CD4-positive, CD25-positive, alpha-beta regulatory T cell (primary cell): Measurements from ENCODE around the gene MIPEP. TPM values are rescaled to one million over a fixed set of nuclear protein-coding genes. Genes with fewer than 3 reads are reported as not detected.

Experiments
- ATAC-seq, 2 donors: fragments of 150-1000 bp; cut with Tn5 transposase; one replicate each; pipeline ENCODE4 v1.10.0; 2021; ENCODE audit warnings: low read depth in 2 of 2, moderate number of reproducible peaks in 2 of 2, moderate library complexity in 1 of 2
- DNase-seq, 3 donors: peaks; one replicate each; pipeline versions ENCODE4 v3.0.0 to v3.0.0-alpha.2; 2012 to 2022; ENCODE audit warnings: mixed read lengths in 1 of 3
- H3K27ac ChIP-seq: one replicate; pipeline ENCODE4 v1.7.0; 2013; ENCODE audit warnings: mild to moderate bottlenecking, low read length; ENCODE audit not compliant: insufficient read depth, poor library complexity, severe bottlenecking
- H3K27me3 ChIP-seq: one replicate; pipeline ENCODE4 v1.7.0; 2013; ENCODE audit warnings: low read length; ENCODE audit not compliant: control insufficient read depth, insufficient read depth
- H3K36me3 ChIP-seq: one replicate; pipeline ENCODE4 v1.7.0; 2013; ENCODE audit warnings: mild to moderate bottlenecking, low read length, moderate library complexity; ENCODE audit not compliant: control insufficient read depth, insufficient read depth
- H3K4me1 ChIP-seq: 2 replicates; pipeline ENCODE4 v1.7.0; 2013; ENCODE audit warnings: mild to moderate bottlenecking, low read length; ENCODE audit not compliant: insufficient read depth, control insufficient read depth, poor library complexity, severe bottlenecking
- H3K4me3 ChIP-seq: one replicate; pipeline ENCODE4 v1.7.0; 2013; ENCODE audit warnings: low read depth, mild to moderate bottlenecking, low read length, moderate library complexity
- H3K9me3 ChIP-seq, 2 experiments: 1 replicate in 1 of 2; 2 replicates in 1 of 2; pipeline ENCODE4 v1.7.0; 2013; ENCODE audit warnings: low read length in 2 of 2, mild to moderate bottlenecking in 1 of 2, moderate library complexity in 1 of 2; ENCODE audit not compliant: control insufficient read depth in 2 of 2
- H3K27ac Mint-ChIP-seq, 3 donors: one replicate each; pipeline ENCODE4 v1.8.0; 2020 to 2022; ENCODE audit warnings: mild to moderate bottlenecking in 3 of 3, mixed read lengths in 3 of 3, moderate library complexity in 2 of 3
- H3K27me3 Mint-ChIP-seq: one replicate; pipeline ENCODE4 v1.8.0; 2022; ENCODE audit warnings: mild to moderate bottlenecking, mixed read lengths
- H3K36me3 Mint-ChIP-seq: one replicate; pipeline ENCODE4 v1.8.0; 2020; ENCODE audit warnings: mixed read lengths
- H3K4me1 Mint-ChIP-seq, 4 donors: one replicate each; pipeline ENCODE4 v1.8.0; 2020 to 2022; ENCODE audit warnings: mixed read lengths in 4 of 4, mild to moderate bottlenecking in 1 of 4
- H3K4me3 Mint-ChIP-seq, 4 donors: one replicate each; pipeline ENCODE4 v1.8.0; 2020 to 2022; ENCODE audit warnings: mild to moderate bottlenecking in 4 of 4, mixed read lengths in 4 of 4, moderate library complexity in 3 of 4
- H3K9me3 Mint-ChIP-seq, 7 donors: one replicate each; pipeline ENCODE4 v1.8.0; 2020 to 2022; ENCODE audit warnings: mixed read lengths in 7 of 7, mild to moderate bottlenecking in 3 of 7, moderate library complexity in 2 of 7
- polyA plus RNA-seq, 4 donors: library from polyadenylated mRNA; unstranded; fragments of 300-500 nt; fragmentation: Illumina TruSeq; gene quantifications; one replicate each; pipeline ENCODE4 v1.2.3, GENCODE V29; 2021
- total RNA-seq: library from RNA; stranded (reverse); gene quantifications from one replicate; pipeline ENCODE4 v1.2.3, GENCODE V29; 2022

The MIPEP gene
- total and polyA plus RNA-seq, 5 donors from 2014 or later: 4.9 to 22.0 (median 19.3) TPM

DNA sequence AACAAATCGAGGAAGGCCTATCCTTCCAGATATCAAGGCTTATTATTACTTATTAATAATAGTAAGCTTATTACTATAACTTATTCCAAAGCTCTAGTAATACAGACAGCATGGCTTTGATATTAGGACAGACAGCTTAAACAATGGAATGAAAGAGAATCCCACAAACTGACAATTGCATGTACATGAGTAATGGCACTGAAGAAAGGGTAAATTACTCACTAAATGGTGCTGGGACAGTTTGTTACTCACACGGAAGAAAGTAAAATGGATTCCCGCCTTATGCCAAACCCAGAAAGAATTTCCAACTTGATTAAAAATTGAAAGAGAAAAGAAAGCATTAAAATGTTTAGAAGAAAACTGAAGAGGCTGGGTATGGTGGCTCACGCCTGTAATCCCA, 60.3 kb downstream of the MIPEP start:
- Histone ChIP-seq H3K27me3 (no peaks in the 10 kb centered on the region), H3K36me3 (peaks cover 8% of the 10 kb centered on the region), H3K4me3 (no peak overlapping the region), H3K4me1 (no peaks in the 10 kb centered on the region), H3K27ac (no peak overlapping the region), H3K9me3 (peaks cover 6% of the 10 kb centered on the region in 2 experiments)
- peaks cover 0 to 7% (median 0%) of the 10 kb centered on the region in 7 donors for H3K9me3 Mint-ChIP-seq
- no peak for DNase-seq
- no peak for ATAC-seq
- no peak overlapping the region for H3K27ac Mint-ChIP-seq
- no peak overlapping the region for H3K4me3 Mint-ChIP-seq
- no peaks in the 10 kb centered on the region for H3K27me3 Mint-ChIP-seq
- H3K36me3 Mint-ChIP-seq: peaks cover 36% of the 10 kb centered on the region
- H3K4me1 Mint-ChIP-seq: peaks cover 0 to 5% (median 3%) of the 10 kb centered on the region in 4 donors

DNA sequence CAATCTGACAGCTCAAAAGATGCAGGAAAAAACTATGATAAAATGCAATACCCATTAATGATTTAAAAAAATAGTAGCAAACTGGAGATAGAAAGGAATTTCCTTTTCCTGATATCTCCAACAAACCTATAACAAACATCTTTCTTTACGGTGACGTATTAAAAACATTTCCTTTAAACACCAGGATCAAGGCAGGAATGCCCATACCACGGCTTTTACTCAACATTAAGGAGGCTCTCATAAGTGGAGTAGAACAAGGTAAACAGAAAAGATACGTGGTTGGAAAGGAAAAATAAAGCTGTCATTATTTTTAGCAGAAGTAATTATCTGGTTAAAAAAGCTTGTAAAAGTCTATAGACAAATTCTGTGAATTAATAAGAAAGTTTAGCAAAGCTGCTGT, 61.1 kb downstream of the MIPEP start:
- ATAC-seq (no peak), DNase-seq (no peak)
- Histone ChIP-seq H3K9me3 (peaks cover 6% of the 10 kb centered on the region in 2 experiments), H3K4me1 (no peaks in the 10 kb centered on the region), H3K4me3 (no peak overlapping the region), H3K36me3 (peaks cover 8% of the 10 kb centered on the region), H3K27ac (no peak overlapping the region), H3K27me3 (no peaks in the 10 kb centered on the region)
- H3K9me3 Mint-ChIP-seq: peaks cover 0 to 7% (median 0%) of the 10 kb centered on the region in 7 donors
- H3K4me1 Mint-ChIP-seq: peaks cover 0 to 3% (median 1%) of the 10 kb centered on the region in 4 donors
- no peak overlapping the region for H3K4me3 Mint-ChIP-seq
- H3K36me3 Mint-ChIP-seq: peaks cover 42% of the 10 kb centered on the region
- H3K27me3 Mint-ChIP-seq: no peaks in the 10 kb centered on the region
- H3K27ac Mint-ChIP-seq: no peak overlapping the region

DNA sequence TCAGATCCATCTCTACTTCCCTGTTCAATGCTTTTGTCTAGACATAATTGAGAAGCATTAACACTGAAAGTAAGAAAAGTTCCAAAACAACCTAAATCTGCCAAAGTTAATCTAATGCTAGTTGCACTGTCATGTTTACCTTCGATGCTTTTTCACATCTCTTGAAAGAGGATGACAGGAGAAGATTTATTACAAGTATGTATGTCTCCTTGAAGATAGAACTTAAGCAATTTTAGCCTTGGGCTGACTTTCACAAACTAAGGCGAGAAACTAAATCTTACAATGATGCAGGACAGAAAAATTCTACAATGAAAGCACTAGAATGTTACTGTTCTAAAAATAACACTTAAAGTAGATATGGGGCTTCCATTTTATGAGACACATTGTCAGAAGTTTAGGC, 64.0 kb downstream of the MIPEP start:
- no peak overlapping the region for H3K4me3 Mint-ChIP-seq
- no peak for ATAC-seq
- H3K4me1 Mint-ChIP-seq: peaks cover 0 to 3% (median 0%) of the 10 kb centered on the region in 4 donors
- peaks cover 5% of the 10 kb centered on the region for H3K36me3 ChIP-seq
- H3K4me1 ChIP-seq: no peaks in the 10 kb centered on the region
- peaks cover 0 to 7% (median 0%) of the 10 kb centered on the region in 7 donors for H3K9me3 Mint-ChIP-seq
- no peak overlapping the region for H3K27ac ChIP-seq
- no peak overlapping the region for H3K27ac Mint-ChIP-seq
- H3K27me3 Mint-ChIP-seq: no peaks in the 10 kb centered on the region
- no peak overlapping the region for H3K4me3 ChIP-seq
- peaks cover 6% of the 10 kb centered on the region in 2 experiments for H3K9me3 ChIP-seq
- H3K27me3 ChIP-seq: no peaks in the 10 kb centered on the region
- DNase-seq: no peak
- H3K36me3 Mint-ChIP-seq: peaks cover 52% of the 10 kb centered on the region

DNA sequence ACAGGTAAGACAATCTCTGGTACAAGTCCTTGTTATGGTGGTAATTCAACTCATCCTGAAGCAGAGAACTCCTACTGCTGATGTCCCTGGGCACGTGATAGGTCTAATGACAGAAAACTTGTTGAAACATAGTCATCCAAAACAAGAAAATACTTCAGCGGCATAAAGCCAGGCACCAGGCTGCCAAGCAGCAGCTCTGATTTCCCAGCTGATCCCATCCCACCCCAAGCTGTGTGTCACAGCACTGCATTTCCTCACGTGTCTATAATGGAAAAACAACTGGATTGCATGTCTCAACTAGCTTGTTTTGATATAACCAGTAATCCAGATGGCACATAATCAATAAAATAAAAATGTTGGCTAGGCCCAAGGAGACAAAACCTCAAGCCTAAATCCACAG, 64.8 kb downstream of the MIPEP start:
- DNase-seq (no peak), ATAC-seq (no peak)
- Mint-ChIP-seq H3K36me3 (peaks cover 55% of the 10 kb centered on the region), H3K4me1 (peaks cover 0 to 3% (median 0%) of the 10 kb centered on the region in 4 donors), H3K27me3 (no peaks in the 10 kb centered on the region), H3K27ac (no peak overlapping the region), H3K4me3 (no peak overlapping the region), H3K9me3 (peaks cover 0 to 7% (median 0%) of the 10 kb centered on the region in 7 donors)
- Histone ChIP-seq H3K9me3 (peaks cover 6% of the 10 kb centered on the region in 2 experiments), H3K27me3 (no peaks in the 10 kb centered on the region), H3K27ac (no peak overlapping the region), H3K36me3 (peaks cover 5% of the 10 kb centered on the region), H3K4me3 (no peak overlapping the region), H3K4me1 (no peaks in the 10 kb centered on the region)

DNA sequence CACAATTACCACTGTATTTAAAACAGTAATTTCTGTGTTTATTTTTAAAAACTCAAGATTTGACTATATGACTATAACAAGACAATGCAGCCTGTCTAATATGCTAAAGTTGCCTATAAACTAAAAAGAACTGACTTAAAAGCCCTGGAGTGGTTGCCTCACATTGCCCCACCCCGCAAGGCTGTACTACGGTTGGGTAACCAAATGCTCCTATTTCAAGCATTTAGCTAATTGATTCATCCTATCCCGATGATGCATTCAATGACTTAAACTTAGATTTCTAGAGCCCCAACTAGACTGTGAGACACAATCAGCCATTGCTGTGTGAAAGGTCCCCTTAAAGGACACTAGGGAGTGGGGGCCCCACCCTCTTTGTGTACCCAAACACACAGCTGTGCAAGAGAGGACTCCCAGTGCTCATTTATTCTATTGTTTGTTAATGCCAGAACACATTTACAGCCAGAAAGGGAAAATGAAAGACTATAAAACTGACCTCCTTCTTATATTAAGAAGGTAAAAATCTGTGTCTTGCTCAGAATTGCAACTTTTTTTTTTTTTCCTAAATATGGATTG, 66.9 kb downstream of the MIPEP start:
- peaks cover 58% of the 10 kb centered on the region for H3K36me3 Mint-ChIP-seq
- Histone ChIP-seq H3K36me3 (peaks cover 5% of the 10 kb centered on the region), H3K27ac (no peak overlapping the region), H3K4me3 (no peak overlapping the region), H3K9me3 (peaks cover 6% of the 10 kb centered on the region in 2 experiments), H3K27me3 (no peaks in the 10 kb centered on the region), H3K4me1 (peaks cover 9% of the 10 kb centered on the region)
- ATAC-seq (no peak), DNase-seq (no peak)
- H3K4me1 Mint-ChIP-seq: peaks cover 0 to 8% (median 5%) of the 10 kb centered on the region in 4 donors
- no peak overlapping the region for H3K27ac Mint-ChIP-seq
- peaks cover 0 to 7% (median 0%) of the 10 kb centered on the region in 7 donors for H3K9me3 Mint-ChIP-seq
- H3K27me3 Mint-ChIP-seq: no peaks in the 10 kb centered on the region
- no peak overlapping the region for H3K4me3 Mint-ChIP-seq

DNA sequence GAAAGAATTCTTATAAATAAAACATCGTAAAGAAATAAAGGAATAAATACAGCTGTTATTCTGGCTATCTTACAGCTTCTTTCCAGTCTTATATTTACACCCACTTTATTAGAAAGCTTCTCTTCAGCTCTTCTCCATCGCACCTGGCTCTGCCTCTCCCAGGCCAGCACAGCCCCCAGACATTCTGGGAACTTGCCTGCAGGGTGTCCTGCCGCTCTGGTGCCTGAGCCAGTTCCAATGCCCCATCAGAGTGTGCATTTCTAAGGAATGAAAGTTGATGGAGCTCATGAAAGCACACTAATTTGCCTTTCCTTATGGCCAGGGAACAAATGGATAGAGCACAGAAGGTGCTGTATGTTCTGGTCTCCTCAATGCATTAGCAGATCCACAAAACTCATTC, 68.7 kb downstream of the MIPEP start:
- Histone ChIP-seq H3K9me3 (peaks cover 6% of the 10 kb centered on the region in 2 experiments), H3K27me3 (no peaks in the 10 kb centered on the region), H3K27ac (no peak overlapping the region), H3K4me3 (no peak overlapping the region), H3K36me3 (peaks cover 5% of the 10 kb centered on the region), H3K4me1 (peaks cover 9% of the 10 kb centered on the region)
- Mint-ChIP-seq H3K36me3 (peaks cover 45% of the 10 kb centered on the region), H3K4me3 (no peak overlapping the region), H3K27me3 (no peaks in the 10 kb centered on the region), H3K9me3 (peaks cover 0 to 7% (median 0%) of the 10 kb centered on the region in 7 donors), H3K4me1 (peaks cover 0 to 8% (median 4%) of the 10 kb centered on the region in 4 donors), H3K27ac (no peak overlapping the region)
- ATAC-seq (no peak), DNase-seq (no peak)

DNA sequence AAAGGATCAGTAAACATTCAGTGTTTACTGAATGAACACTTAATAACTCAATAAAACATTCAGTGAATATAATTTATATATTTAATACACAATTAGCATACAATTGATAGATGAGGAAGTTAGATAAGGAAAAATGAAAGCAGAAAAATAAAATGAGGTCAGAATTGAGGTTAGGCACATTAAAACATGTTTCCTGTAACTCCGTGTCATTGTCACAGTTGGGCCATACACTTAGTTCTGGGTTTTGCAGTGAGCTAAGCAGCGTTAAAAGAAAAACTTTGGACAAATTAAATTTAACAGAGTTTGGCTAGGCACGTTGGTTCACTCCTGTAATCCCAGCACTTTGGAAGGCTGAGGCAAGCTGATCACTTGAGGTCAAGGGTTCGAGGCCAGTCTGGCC, 71.4 kb downstream of the MIPEP start:
- no peaks in the 10 kb centered on the region for H3K36me3 ChIP-seq
- H3K4me1 ChIP-seq: peaks cover 9% of the 10 kb centered on the region
- H3K4me1 Mint-ChIP-seq: peaks cover 0 to 8% (median 4%) of the 10 kb centered on the region in 4 donors
- no peak for ATAC-seq
- H3K27ac ChIP-seq: no peak overlapping the region
- DNase-seq: peak in 2 of 3 donors; percentile 15 to 24
- no peaks in the 10 kb centered on the region for H3K27me3 Mint-ChIP-seq
- H3K9me3 ChIP-seq: no peaks in the 10 kb centered on the region
- peaks cover 21% of the 10 kb centered on the region for H3K36me3 Mint-ChIP-seq
- H3K4me3 Mint-ChIP-seq: no peak overlapping the region
- no peaks in the 10 kb centered on the region for H3K9me3 Mint-ChIP-seq
- no peaks in the 10 kb centered on the region for H3K27me3 ChIP-seq
- no peak overlapping the region for H3K27ac Mint-ChIP-seq
- H3K4me3 ChIP-seq: no peak overlapping the region

DNA sequence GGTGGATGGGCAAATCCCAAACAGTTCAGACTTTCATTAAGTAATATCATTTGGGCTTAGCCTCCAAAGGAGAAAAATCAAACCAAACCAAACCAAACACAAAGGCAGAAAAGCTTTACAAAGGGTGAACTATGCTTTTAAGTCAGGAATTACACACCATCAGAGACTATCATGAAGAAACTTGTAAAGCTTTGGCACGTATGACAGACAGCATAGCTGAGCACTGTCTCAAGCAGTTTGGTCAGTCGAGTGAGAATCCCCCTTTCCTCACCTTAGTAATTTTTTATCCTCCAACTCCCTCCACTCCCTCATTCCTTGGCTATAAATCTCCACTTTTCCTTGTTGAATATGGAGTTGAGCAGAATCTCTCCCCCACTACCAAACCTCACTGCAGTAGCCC, 72.1 kb downstream of the MIPEP start:
- Mint-ChIP-seq H3K4me1 (peaks cover 0 to 8% (median 4%) of the 10 kb centered on the region in 4 donors), H3K27ac (no peak overlapping the region), H3K9me3 (no peaks in the 10 kb centered on the region), H3K27me3 (no peaks in the 10 kb centered on the region), H3K36me3 (peaks cover 17% of the 10 kb centered on the region), H3K4me3 (no peak overlapping the region)
- no peak overlapping the region for H3K27ac ChIP-seq
- no peaks in the 10 kb centered on the region for H3K36me3 ChIP-seq
- ATAC-seq (no peak), DNase-seq (no peak)
- H3K4me1 ChIP-seq: peaks cover 9% of the 10 kb centered on the region
- no peaks in the 10 kb centered on the region for H3K9me3 ChIP-seq
- H3K4me3 ChIP-seq: no peak overlapping the region
- no peaks in the 10 kb centered on the region for H3K27me3 ChIP-seq
